Ishikawa (cell line): ENCODE data around the gene NTPCR.

Experiments used
- CREB1 ChIP-seq: IDR thresholded peaks from 2 replicates; pipeline ENCODE4 v1.6.1; 2012; ENCODE audit warnings: low read depth
- EGR1 ChIP-seq: IDR thresholded peaks from 2 replicates; pipeline ENCODE4 v1.6.1; 2012
- EP300 ChIP-seq: IDR thresholded peaks from 2 replicates; pipeline ENCODE4 v1.6.1; 2012; ENCODE audit warnings: borderline replicate concordance
- FOXM1 ChIP-seq: IDR thresholded peaks from 2 replicates; pipeline ENCODE4 v1.6.1; 2012; ENCODE audit warnings: low read depth, borderline replicate concordance
- NFIC ChIP-seq: IDR thresholded peaks from 2 replicates; pipeline ENCODE4 v1.6.1; 2012
- RAD21 ChIP-seq: IDR thresholded peaks from 2 replicates; pipeline ENCODE4 v1.6.1; 2012; ENCODE audit warnings: low read depth
- REST ChIP-seq: IDR thresholded peaks from 2 replicates; pipeline ENCODE4 v1.6.1; 2012; ENCODE audit warnings: low read depth, mild to moderate bottlenecking
- TAF1 ChIP-seq: IDR thresholded peaks from 2 replicates; pipeline ENCODE4 v1.6.1; 2012; ENCODE audit warnings: low read depth, mild to moderate bottlenecking
- TCF12 ChIP-seq: IDR thresholded peaks from 2 replicates; pipeline ENCODE4 v1.6.1; 2012; ENCODE audit warnings: low read depth
- TEAD4 ChIP-seq: IDR thresholded peaks from 2 replicates; pipeline ENCODE4 v1.6.1; 2012
- USF1 ChIP-seq: IDR thresholded peaks from 2 replicates; pipeline ENCODE4 v1.6.1; 2012
- YY1 ChIP-seq: IDR thresholded peaks from 2 replicates; pipeline ENCODE4 v1.6.1; 2012; ENCODE audit warnings: low read depth
- ZBTB7A ChIP-seq: IDR thresholded peaks from 2 replicates; pipeline ENCODE4 v1.6.1; 2012; ENCODE audit warnings: low read depth

Gene NTPCR

GRCh38 chr1:232951180-232951579 lies 769 bp downstream of the NTPCR start:
- TF ChIP-seq REST = peak; percentile 54
- TF ChIP-seq USF1 = no peak

- TF ChIP-seq FOXM1 = no peak
Measured at GRCh38 chr1:232951605-232952004, 1.2 kb downstream of the NTPCR start.

- no peak for TF ChIP-seq REST
- TF ChIP-seq USF1 = no peak
- TF ChIP-seq TEAD4 = no peak
- TF ChIP-seq NFIC = no peak
- TF ChIP-seq RAD21 = peak; percentile 43
- TF ChIP-seq TCF12 = no peak
- no peak for TF ChIP-seq EP300
- no peak for TF ChIP-seq TAF1
Measured at GRCh38 chr1:232952514-232953499, 2.4 kb downstream of the NTPCR start.

- TF ChIP-seq EP300 (no peak), CREB1 (no peak), YY1 (no peak), ZBTB7A (no peak), TEAD4 (no peak), TCF12 (no peak), USF1 (no peak), EGR1 (no peak), TAF1 (no peak)
Measured at GRCh38 chr1:232954594-232955365, 4.4 kb downstream of the NTPCR start.

- no peak for TF ChIP-seq EP300
- TF ChIP-seq TCF12 = no peak
Measured at GRCh38 chr1:232956081-232956480, 5.7 kb downstream of the NTPCR start.

- TF ChIP-seq REST (no peak), TCF12 (no peak)
Measured at GRCh38 chr1:232958067-232958466, 7.7 kb downstream of the NTPCR start.
